Uterus (tissue), 4 donors: ENCODE measurements around the gene NUDT6. TPM values are rescaled to one million over a fixed set of nuclear protein-coding genes. Genes with fewer than 3 reads are reported as not detected.

Experiments used
- DNase-seq, 2 donors: peaks; one replicate each; pipeline ENCODE4 v3.0.0-alpha.2; 2019 to 2020
- H3K27ac ChIP-seq, 2 donors: fragments of 200-600 bp; sonication (generic); 1 replicate in 1 of 2; 2 replicates in 1 of 2; pipeline ENCODE4 v1.5.1; 2016 to 2018
- H3K27me3 ChIP-seq, 2 donors: fragments of 200-600 bp; sonication (generic); one replicate each; pipeline ENCODE4 v1.5.1; 2018 to 2019; ENCODE audit warnings: control low read depth in 1 of 2
- H3K36me3 ChIP-seq, 2 donors: fragments of 200-600 bp; sonication (generic); one replicate each; pipeline ENCODE4 v1.5.1; 2019; ENCODE audit warnings: control low read depth in 1 of 2
- H3K4me1 ChIP-seq, 2 donors: fragments of 200-600 bp; sonication (generic); one replicate each; pipeline ENCODE4 v1.5.1; 2018 to 2019; ENCODE audit warnings: control low read depth in 1 of 2
- H3K4me3 ChIP-seq, 2 donors: fragments of 200-600 bp; sonication (generic); 1 replicate in 1 of 2; 2 replicates in 1 of 2; pipeline ENCODE4 v1.5.1; 2018 to 2019; ENCODE audit warnings: mild to moderate bottlenecking in 1 of 2
- H3K9me3 ChIP-seq, 2 donors: fragments of 200-600 bp; sonication (generic); one replicate each; pipeline ENCODE4 v1.5.1; 2019; ENCODE audit warnings: control low read depth in 1 of 2
- POLR2A ChIP-seq, 2 donors: fragments of 450-650 bp; IDR thresholded peaks; one replicate each; pipeline ENCODE4 v1.6.1; 2016; ENCODE audit warnings: antibody characterized with exemption in 2 of 2, mild to moderate bottlenecking in 1 of 2, moderate library complexity in 1 of 2
- intact Hi-C: fragments of 100-400 bp; cut with DNase I; formaldehyde crosslinking; loops from one replicate; pipeline ENCODE4 v1.15.1; 2023; ENCODE audit warnings: low total_unique reads
- total RNA-seq, 4 donors: library from RNA; depleted of rRNA in 3 of 4; stranded (reverse); fragments of >200 nt in 3 of 4; gene quantifications; one replicate each; pipeline versions ENCODE4 v1.1.0 to v1.2.4, GENCODE V29; 2014 to 2023
- TF ChIP-seq, protein P1 (sequence below), 4 experiments: fragments of 200-600 bp in 2 of 4; fragments of 450-650 bp in 2 of 4; sonication (generic) in 2 of 4; IDR thresholded peaks; one replicate each; pipeline ENCODE4 v1.5.1; 2016 to 2019; ENCODE audit warnings: antibody characterized with exemption in 4 of 4, mild to moderate bottlenecking in 2 of 4, moderate library complexity in 1 of 4
- donor health status: DM: yes; HTN: yes; CAD: no.

The NUDT6 gene
- total RNA-seq, 4 donors from 2014 or later: 6.9 to 29.4 (median 11.6) TPM

DNA sequence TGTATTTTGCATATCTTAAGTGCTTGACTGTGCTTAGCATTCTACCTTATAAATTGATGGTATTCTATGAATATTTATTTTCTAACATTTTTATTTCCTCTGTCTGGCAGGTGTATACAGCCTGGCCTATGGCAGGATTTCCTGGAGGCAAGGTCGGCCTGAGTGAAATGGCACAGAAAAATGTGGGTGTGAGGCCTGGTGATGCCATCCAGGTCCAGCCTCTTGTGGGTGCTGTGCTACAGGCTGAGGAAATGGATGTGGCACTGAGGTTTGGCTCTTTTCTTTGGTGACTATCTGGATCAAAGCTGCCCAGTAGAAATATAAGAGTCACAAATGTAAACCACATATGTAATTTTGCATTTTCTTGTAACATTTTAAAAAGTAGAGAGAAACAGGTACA, 6.5 kb upstream of the NUDT6 start:
- no peak for TF ChIP-seq POLR2A (IDR thresholded peaks at IDR 0.05)
- TF ChIP-seq, protein P1, sequence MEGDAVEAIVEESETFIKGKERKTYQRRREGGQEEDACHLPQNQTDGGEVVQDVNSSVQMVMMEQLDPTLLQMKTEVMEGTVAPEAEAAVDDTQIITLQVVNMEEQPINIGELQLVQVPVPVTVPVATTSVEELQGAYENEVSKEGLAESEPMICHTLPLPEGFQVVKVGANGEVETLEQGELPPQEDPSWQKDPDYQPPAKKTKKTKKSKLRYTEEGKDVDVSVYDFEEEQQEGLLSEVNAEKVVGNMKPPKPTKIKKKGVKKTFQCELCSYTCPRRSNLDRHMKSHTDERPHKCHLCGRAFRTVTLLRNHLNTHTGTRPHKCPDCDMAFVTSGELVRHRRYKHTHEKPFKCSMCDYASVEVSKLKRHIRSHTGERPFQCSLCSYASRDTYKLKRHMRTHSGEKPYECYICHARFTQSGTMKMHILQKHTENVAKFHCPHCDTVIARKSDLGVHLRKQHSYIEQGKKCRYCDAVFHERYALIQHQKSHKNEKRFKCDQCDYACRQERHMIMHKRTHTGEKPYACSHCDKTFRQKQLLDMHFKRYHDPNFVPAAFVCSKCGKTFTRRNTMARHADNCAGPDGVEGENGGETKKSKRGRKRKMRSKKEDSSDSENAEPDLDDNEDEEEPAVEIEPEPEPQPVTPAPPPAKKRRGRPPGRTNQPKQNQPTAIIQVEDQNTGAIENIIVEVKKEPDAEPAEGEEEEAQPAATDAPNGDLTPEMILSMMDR (IDR thresholded peaks at IDR 0.05): no peak
- intact Hi-C loops: no loop called here
- H3K36me3 ChIP-seq: no peaks in the 10 kb centered on the region
- H3K4me3 ChIP-seq: no peak overlapping the region
- H3K27ac ChIP-seq: no peak overlapping the region
- peaks cover 0 to 3% of the 10 kb centered on the region in 2 donors for H3K4me1 ChIP-seq
- no peaks in the 10 kb centered on the region for H3K27me3 ChIP-seq
- no peaks in the 10 kb centered on the region for H3K9me3 ChIP-seq
- no peak for DNase-seq

DNA sequence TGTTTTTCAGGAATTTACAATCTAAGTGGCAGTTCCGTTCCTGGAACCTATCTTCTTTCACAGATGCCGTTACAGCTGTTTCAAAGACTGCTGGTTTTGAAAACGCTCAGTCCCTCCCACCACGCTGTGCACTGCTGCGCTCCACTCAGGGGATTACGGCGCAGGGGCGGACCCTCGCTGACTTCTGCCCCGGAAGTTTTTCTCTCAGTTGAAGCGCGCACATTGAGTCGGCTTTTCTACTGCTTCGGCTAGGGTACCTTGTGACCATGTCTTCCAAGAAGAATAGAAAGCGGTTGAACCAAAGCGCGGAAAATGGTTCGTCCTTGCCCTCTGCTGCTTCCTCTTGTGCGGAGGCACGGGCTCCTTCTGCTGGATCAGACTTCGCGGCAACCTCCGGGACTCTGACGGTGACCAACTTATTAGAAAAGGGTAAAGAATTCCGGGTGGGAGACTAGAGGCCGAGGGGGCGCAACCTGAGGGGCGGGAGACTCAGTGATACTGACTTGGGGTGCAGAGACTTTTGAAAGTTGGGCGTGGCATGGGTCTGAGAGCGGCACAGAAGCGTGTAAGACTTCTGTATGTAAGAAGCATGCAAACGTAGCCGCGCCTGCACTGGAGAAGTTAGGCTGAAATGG, 597 bp upstream of the NUDT6 start:
- Histone ChIP-seq H3K4me3 (peak overlapping the region; percentile 76 to 83), H3K36me3 (no peaks in the 10 kb centered on the region), H3K27ac (peak overlapping the region; percentile 79 to 81), H3K9me3 (no peaks in the 10 kb centered on the region), H3K27me3 (no peaks in the 10 kb centered on the region), H3K4me1 (peaks cover 0 to 6% of the 10 kb centered on the region in 2 donors)
- intact Hi-C loops: loop anchor here (5.0 kb wide), 1 partner anchor 166 kb away; no protein-coding TSS in a partner anchor
- peak; percentile 83 to 86 for DNase-seq
- TF ChIP-seq POLR2A (IDR thresholded peaks at IDR 0.05): peak in 1 of 2 donors; percentile 15
- TF ChIP-seq, protein P1 (IDR thresholded peaks at IDR 0.05): no peak

DNA sequence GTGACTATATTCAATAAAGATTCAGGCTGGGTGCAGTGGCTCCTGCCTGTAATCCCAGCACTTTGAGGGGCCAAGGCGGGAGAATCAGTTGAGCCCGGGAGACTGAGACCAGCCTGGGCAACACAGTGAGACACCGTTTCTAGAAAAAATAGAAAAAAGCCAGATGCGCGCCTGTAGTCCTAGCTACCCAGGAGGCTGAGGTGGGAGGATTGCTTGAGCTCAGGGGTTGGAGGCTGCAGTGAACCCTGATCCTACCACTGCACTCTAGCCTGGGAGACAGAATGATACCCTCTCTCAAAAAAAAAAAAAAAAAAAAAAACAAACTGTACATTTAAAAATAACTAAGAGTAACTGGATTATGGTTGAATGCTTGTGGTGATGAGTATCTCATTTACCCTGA, 1.1 kb downstream of the NUDT6 start:
- TF ChIP-seq, protein P1 (IDR thresholded peaks at IDR 0.05): no peak
- TF ChIP-seq POLR2A (IDR thresholded peaks at IDR 0.05): no peak
- peak overlapping the region; percentile 79 to 81 for H3K27ac ChIP-seq
- no peak for DNase-seq
- peaks cover 0 to 6% of the 10 kb centered on the region in 2 donors for H3K4me1 ChIP-seq
- H3K27me3 ChIP-seq: no peaks in the 10 kb centered on the region
- no peaks in the 10 kb centered on the region for H3K36me3 ChIP-seq
- H3K4me3 ChIP-seq: peak overlapping the region; percentile 76 to 83
- no peaks in the 10 kb centered on the region for H3K9me3 ChIP-seq
- intact Hi-C loops: loop anchor here (5.0 kb wide), 1 partner anchor 164 kb away; no protein-coding TSS in a partner anchor

DNA sequence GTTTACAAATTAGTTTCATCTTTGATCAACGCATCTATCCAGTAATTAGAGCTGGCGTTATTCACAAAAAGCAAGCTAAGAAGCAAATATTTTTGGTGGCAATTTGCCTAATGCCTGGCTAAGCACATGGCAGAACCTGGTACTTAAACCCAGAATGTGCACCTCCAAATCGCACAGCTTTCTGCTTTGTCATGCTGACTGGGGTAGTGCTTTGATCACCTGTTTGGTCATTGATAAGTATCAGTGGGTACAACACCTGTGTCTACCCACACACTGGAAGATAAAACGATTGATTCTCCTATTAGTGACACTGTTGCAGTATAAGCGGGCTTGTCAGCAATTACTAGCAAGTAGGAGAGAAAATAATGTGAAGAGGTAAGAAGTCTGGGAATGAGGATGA, 1.9 kb downstream of the NUDT6 start:
- Histone ChIP-seq H3K36me3 (no peaks in the 10 kb centered on the region), H3K27ac (no peak overlapping the region), H3K9me3 (no peaks in the 10 kb centered on the region), H3K27me3 (no peaks in the 10 kb centered on the region), H3K4me1 (peaks cover 0 to 6% of the 10 kb centered on the region in 2 donors), H3K4me3 (no peak overlapping the region)
- TF ChIP-seq, protein P1 (IDR thresholded peaks at IDR 0.05): no peak
- no peak for TF ChIP-seq POLR2A (IDR thresholded peaks at IDR 0.05)
- intact Hi-C loops: loop anchor here (5.0 kb wide), 1 partner anchor 163 kb away; no protein-coding TSS in a partner anchor
- no peak for DNase-seq

DNA sequence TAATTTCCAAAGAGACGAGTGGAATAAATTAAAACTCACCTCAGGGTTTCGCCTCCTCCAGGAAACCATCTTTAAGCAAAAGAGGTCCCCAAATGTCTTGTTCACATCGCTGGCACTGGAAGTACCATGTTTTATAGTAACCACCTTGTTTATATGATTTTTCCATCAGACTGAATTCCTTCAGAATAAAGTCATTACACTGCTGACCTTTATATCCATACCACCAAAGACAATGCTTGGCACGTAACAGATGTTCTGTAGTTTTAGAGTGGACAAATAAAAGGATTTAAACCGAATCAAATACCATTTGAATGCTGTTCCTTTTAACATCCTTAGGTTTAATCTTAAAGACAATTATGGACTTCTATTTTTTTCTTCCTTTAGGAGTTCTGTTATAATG, 4.7 kb downstream of the NUDT6 start:
- H3K27me3 ChIP-seq: no peaks in the 10 kb centered on the region
- TF ChIP-seq POLR2A (IDR thresholded peaks at IDR 0.05): no peak
- TF ChIP-seq, protein P1 (IDR thresholded peaks at IDR 0.05): no peak
- intact Hi-C loops: no loop called here

More for the DNA sequence above, 4.7 kb downstream of the NUDT6 start:
- no peaks in the 10 kb centered on the region for H3K4me1 ChIP-seq
- no peak overlapping the region for H3K27ac ChIP-seq
- no peaks in the 10 kb centered on the region for H3K9me3 ChIP-seq
- DNase-seq: no peak
- H3K4me3 ChIP-seq: no peak overlapping the region
- H3K36me3 ChIP-seq: no peaks in the 10 kb centered on the region
